ENCODE results near the gene FBXO28.
"Not testable (repeated sequence)": the region's sequence is repeated elsewhere in the genome, so short reads cannot be mapped to it uniquely, and the experiment has no call there.

DNA sequence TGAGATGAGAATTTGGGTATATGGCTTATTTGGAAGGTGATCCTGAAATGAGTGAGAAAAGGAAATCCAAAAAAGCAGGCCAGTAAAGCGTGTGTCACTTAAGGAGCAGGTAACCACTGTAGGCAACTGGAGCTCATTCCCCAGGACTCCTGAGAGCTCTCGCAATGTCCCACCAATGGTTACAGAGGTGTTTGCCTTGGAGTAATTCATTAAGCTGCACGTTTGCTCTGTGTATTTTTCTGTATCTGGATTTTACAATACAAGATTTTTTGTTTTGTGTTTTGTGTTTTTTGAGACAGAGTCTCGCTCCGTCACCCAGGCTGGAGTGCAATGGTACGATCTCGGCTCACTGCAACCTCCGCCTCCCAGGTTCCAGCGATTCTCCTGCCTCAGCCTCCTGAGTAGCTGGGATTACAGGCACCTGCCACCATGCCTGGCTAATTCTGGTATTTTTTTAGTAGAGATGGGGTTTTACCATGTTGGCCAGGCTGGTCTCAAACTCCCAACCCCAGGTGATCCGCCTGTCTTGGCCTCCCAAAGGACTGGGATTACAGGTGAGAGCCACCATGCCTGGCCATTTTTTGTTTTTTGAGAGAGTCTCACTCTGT is 92.1 kb downstream of the FBXO28 start:
- TF ChIP-seq, protein P1, sequence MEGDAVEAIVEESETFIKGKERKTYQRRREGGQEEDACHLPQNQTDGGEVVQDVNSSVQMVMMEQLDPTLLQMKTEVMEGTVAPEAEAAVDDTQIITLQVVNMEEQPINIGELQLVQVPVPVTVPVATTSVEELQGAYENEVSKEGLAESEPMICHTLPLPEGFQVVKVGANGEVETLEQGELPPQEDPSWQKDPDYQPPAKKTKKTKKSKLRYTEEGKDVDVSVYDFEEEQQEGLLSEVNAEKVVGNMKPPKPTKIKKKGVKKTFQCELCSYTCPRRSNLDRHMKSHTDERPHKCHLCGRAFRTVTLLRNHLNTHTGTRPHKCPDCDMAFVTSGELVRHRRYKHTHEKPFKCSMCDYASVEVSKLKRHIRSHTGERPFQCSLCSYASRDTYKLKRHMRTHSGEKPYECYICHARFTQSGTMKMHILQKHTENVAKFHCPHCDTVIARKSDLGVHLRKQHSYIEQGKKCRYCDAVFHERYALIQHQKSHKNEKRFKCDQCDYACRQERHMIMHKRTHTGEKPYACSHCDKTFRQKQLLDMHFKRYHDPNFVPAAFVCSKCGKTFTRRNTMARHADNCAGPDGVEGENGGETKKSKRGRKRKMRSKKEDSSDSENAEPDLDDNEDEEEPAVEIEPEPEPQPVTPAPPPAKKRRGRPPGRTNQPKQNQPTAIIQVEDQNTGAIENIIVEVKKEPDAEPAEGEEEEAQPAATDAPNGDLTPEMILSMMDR (IDR thresholded peaks at IDR 0.05): not testable (repeated sequence)
- TF ChIP-seq POLR2A (IDR thresholded peaks at IDR 0.05): not testable (repeated sequence)

Data from esophagus squamous epithelium (tissue), 4 donors.